ENCODE data around the gene KIF16B.

The KIF16B gene

GRCh38 chr20:16392346-16392745, 180.9 kb downstream of the KIF16B start:
- no peak for DNase-seq

DNA sequence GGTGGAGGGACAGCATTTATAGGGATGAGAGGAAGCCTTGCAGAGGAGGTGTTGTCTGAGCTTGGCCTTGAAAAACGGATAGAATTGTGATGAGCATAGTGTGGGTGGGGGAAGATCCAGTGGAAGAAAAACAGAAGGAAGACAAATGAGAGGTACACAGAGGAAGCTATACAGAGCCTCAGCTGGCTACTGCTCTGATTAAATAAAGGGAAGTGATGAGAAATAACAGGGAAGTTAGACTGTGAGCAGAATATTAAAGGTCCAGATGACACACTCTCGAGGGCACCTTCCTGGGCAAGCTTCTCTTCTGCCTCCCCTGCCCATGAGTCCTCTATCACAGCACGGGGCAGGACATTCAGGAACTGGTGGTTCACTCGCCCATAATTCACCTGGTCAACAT, 182.3 kb downstream of the KIF16B start:
- no peak for DNase-seq

DNA sequence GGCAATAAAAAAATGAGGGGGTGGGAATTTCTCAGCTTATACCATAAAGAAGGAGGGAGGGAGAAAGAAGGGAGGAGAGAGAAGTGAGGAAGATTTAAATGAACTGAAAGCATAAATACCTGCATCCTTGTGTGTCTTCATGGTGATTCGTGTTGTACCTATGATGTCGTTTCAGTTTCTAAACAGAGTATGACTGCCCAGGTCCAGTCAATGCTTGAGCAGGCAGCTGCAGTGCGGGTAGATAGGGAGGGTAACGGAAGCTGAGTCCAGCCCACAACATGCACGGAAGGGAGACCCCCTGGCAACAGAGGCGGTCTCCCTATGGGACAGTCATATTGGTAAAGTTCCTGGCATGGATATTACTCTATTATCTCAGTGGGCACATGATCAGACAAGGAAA, 184.5 kb downstream of the KIF16B start:
- DNase-seq, result no peak

DNA sequence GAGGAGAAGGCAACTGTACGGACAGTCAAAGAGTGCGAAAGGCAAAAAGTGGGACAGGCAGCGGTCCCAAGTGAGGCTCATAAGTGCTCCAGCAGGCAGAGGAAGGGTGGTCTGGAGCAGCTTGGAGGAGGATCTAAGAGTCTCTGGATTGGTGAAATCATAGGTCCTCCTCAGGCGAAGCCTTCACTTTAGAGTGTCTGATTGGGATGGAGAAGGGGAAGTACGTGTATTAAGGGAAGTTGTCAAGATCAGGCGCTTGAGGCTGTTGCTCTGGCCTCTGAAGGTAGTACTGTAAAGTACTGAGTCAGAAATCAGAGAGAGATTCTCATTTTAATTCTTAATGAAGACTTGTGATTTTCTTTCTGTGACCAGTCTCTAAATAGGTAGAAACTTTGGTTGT, 185.6 kb downstream of the KIF16B start:
- no peak for DNase-seq

DNA sequence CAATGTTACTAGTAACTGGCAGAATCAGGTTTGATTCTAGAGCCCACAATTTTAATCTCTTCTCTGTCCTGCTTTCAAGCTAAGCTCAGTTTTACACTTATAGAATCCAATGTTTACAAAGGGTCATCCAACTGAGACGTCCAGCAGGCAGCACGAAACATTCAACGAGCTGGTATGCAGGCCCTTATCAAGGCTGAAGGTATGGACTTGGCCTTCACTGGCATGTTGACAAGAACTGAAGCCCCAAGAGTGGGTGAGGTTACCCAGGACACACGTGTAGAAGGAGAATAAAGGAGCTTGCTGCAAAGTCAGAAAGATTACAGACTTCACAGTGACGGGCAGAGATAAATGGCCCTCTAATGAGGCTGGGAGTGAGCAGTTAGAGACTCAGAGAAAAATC, 187.4 kb downstream of the KIF16B start:
- no peak for DNase-seq

DNA sequence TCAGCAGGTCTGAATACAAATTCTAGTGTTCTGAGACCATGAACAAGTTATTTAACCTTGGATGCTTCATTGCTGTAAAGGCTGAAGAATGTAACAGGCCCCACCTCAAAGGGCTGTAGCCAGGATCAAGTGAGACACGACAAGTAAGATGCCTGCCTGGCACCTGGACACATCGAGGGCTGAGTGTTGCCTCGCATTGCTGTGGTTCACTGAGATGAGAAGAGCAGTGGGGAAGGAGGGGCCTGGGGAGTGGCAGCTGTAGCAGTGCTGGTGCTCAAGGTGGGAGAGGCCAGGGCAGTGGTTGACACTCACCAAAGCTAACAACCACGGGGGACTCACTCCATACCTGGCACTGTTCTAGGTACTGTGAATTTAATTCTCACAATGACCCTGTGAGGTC, 187.8 kb downstream of the KIF16B start:
- DNase-seq, result no peak

GRCh38 chr20:16381444-16381843, 191.8 kb downstream of the KIF16B start:
- DNase-seq, result no peak

DNA sequence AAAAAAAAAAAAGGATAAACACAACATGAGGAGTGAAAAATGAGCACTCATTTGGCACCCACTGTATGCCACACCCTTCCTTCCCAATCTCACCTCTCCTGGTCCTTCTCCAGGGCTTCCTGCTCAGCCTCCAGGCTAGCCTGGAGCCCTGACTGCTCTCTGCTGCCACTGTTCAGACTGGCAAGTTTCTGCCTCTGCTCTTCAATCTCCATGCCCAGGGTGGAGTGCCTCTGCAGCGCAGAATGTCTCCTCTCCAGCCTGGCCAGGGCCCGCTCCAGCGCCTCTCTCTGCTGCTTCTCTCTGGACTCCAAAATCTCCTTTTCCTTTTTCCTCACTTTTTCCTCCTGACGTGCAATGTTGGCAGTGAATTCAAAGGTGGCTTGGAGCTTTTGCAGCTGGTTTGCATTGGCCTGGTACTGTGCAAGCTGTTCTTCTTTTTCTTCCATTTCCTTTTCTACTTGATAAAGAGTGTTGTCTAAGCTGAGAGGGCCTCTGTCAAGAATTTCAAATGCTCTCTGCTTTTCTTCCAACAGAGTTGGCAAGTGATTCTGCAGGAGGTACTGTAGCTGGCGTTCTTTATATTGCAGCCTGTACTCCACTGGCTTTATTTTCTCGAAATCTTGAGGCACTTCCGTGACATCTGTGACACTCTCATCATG, 194.4 kb downstream of the KIF16B start:
- no peak for DNase-seq

- DNase-seq, result no peak
Observed at GRCh38 chr20:16378122-16378521, 195.1 kb downstream of the KIF16B start.

DNA sequence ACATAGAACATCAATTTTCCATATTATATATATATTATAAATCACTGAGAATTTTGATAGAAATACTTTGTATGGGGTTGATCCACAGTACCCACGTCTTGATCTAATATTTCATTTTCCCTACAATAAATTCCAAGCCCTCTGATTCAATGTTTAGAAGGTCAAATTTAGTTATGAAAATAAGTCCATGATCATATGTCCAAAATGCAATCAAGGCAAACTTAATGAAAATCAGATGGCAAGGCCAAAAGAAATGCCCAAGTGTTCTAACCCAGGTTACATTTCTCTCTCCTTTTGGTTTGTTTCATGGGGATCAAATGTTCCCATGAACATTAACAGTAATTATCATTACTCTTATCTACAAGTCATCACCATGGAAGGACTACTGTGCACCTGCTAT, 203.8 kb downstream of the KIF16B start:
- no peak for DNase-seq

GRCh38 chr20:16368645-16369292, 204.5 kb downstream of the KIF16B start:
- DNase-seq, result no peak

- no peak for DNase-seq
Observed at GRCh38 chr20:16367948-16368560, 205.2 kb downstream of the KIF16B start.

GRCh38 chr20:16366529-16366928, 206.7 kb downstream of the KIF16B start:
- DNase-seq, result no peak

DNA sequence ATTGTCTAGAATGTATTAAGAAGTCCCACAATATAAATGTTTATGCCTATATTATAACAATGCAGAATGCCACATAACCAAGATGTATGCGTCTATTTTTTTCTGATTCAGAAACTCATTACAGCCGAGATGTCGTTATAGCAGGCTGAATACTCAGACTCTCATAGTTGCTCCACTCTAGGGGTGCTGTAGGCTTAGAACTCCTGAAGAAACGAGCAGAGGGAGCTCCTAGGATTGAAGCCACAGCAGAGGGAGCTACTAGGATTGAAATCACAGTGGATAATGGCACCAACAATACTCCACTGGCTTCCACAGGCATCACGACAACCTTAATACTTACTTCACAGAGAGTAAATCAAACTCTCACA, 208.9 kb downstream of the KIF16B start:
- no peak for DNase-seq

DNA sequence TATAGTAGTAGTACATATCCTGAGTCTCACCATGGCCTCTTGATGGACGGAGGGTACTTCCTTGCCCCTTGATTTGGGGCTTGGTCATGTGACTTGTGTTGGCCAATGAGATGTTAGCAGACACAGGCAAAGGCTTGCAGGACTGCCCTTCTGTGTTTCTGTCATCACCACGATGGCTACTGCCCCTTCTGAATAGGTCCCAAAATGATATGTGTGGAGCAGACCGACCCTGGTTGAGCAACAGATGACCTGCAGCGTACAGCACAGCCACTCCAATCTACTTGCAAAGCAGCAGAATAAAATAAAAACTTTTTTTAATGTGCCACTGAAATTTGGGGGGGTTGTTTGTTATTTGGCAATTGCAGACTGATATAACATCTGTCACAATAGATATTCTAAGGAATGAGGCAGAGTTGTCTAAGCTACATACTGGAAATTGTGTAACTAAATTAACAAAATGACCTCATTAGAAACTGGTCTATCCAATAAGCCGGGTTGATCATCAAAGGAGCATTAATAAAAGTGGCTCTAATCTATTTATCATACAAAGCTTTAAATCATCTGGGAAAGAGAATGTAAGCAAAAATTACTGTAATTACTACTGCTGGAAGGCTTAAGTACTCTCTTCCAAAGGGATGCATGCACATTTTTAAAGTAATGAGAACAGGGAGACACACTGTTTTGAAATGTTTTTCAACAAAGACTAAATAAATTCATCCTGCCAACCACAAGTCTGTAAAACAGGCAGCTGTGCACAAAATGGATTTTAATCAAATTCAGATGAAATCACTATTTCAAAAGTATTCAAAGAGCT, 209.5 kb downstream of the KIF16B start:
- no peak for DNase-seq

DNA sequence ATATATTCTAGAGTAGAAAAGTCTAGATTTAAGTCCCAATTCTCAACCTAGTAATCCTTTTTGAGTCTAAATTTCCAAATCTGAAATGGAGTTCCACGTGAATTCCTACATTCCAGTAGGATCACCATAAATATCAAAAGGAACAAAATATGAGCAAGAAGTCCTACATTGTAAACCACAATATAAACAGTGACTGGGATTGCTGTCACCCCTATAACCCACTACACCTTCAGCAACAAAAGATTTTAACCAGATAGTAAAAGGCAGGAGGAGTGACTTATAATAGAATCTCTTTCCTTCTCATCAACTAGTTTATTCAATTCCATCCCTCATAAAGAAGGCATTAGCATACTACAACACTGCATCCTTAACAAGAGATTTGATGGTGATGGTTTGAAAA, 210.6 kb downstream of the KIF16B start:
- no peak for DNase-seq

DNA sequence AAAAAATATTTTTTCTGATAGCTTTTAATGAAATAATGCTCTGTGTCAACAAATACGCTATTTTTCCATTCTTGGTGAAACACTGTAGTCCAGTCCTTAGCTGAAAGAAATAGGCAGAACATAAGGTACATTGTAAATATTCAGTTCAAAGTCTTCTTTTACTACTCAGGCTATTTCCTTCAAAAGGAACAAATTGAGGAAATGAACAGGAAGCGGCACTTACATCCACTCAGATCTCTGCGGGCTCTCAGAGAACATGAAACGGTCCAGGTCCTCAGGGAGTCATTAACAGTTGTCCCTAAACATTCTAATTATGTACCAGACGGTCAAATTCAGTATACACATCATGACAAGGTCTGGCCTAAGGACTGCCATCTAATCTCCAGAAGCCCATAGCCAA, 212.6 kb downstream of the KIF16B start:
- no peak for DNase-seq

DNA sequence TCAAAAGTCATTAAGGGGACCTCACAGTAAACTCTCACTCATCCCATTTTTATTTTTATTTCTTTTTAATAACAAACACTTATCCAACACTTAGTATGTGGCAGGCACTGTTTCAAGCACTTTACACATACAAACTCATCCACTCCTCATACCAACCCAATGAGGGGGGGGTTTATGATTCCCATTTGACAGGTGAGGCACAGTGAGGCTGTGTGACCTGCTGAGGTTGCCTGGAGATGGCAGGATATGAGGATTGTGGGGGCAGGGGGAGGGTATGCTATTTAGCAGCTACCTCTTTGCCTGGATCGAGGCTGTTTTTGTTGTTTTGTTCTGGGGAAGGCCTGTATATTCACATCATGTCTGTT, 219.8 kb downstream of the KIF16B start:
- no peak for DNase-seq

GRCh38 chr20:16352751-16353416, 220.4 kb downstream of the KIF16B start:
- no peak for DNase-seq

DNA sequence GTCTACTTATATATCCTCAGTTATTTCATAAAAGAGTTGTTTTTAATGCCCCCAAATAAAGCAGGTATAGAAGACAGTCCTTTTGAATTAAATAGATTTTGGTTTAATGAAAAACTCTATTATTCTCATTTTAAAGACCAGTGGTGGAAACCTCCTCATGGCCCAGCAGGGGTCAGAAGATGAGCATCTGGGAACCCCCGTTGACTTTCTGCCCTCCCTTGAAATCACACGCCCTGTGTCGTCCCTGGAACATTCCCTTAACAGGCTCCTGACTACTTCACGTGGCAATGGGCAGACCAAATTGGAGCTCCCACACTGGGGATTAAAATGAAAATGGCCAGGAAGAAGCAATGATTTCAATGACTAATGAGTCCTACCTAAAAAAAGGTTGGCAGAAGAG, 220.9 kb downstream of the KIF16B start:
- no peak for DNase-seq

DNA sequence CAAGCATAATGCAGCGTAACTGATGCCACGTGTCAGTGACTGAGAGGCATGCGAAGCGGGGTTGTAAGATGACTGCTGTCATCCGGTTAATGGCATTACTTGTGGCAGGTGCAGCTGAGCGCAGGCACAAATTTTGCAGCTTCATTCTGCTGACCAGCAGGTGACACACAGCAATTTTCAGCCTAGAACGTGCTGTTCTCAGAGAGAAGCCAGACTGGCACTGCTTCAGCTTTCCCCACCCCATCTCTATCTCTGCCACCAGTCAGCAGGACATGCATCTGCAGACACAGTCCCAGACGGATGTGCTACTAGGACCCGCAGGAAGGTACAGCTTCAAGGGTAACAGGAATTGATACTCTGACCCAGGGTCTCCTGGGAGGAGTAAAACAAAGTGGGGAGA, 221.8 kb downstream of the KIF16B start:
- no peak for DNase-seq

DNA sequence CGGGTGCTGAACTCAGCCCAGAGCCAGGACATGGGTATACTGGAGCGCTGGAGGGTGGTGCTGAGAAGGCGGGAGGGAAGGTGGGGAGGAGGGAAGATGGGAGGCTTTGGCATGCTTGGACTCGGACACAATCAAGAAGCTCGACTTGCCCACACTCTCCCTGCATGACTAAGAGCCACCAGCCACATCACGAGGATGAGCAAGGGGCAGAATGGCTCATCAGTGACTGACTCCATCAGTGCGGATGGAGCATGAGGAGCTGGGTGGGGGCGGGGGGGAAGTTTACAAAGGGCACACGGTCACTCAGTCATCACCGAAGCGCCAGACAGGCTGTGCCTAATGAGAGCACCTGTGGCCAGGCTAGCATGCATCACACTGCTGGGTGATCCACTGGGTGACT, 222.8 kb downstream of the KIF16B start:
- DNase-seq, result no peak

DNA sequence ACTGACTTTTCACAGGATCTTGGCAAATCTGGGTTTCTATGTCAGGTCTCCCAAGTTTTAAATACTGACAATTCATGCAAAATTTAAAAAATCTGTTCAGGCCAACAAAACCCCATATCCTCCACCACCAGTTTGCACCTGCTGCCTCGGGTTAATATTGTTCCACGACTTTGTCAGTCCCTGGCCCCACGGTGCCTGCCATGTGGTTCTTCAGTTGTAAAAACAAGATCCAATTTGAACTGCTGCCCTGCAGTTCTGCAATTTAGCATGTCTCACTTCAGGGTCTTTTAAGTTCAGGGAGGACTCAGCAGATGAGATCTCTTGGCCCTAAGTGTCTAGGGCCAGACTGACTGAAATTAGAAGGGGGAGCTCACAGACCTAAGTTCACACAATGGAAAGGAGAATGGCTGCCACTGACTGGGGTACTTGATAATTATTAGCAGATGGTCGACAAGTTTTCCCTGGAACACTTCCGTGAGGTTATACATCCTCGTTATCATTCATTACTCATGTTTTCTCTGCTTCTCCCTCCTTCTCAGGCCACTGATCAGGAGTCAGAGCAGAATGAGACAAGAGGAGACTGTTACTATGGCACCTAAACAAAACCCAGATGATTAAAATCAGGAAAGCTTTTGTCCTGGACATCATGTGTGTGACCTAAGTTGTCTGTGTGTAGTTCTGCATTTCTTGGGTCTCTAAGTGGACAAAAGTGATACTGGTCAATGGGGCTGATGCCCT, 223.6 kb downstream of the KIF16B start:
- DNase-seq, result no peak
